IMR-90 (cell line): ENCODE measurements around the gene SLTM. TPM values are rescaled to one million over a fixed set of nuclear protein-coding genes. Genes with fewer than 3 reads are reported as not detected.

Experiments
- ATAC-seq: fragments of 200-7000 bp; cut with Tn5 transposase; 2 replicates; pipeline ENCODE4 v1.9.1; 2020; ENCODE audit warnings: low read depth, mild to moderate bottlenecking, moderate library complexity
- BruUV-seq: library from RNA; stranded (reverse); fragments of 400-500 nt; replicated peaks from 2 replicates; lab custom pipeline; 2021; lab: Mats Ljungman, UMichigan
- CTCF ChIA-PET: fragments of 300-600 bp; formaldehyde crosslinking; extraction: SDS; loops from one replicate; lab custom pipeline; 2021; ENCODE audit warnings: antibody characterized with exemption; lab: Yijun Ruan, JAX
- POLR2A ChIA-PET: fragments of 300-600 bp; sonication (Branson Sonifier 250); formaldehyde crosslinking; loops from one replicate; lab custom pipeline; 2022; ENCODE audit warnings: antibody characterized with exemption; ENCODE audit not compliant: unreplicated experiment; lab: Charles Lee
- DNase-seq: peaks from one replicate; pipeline ENCODE4 v3.0.0; 2013
- H2AFZ ChIP-seq: replicated peaks from 2 replicates; pipeline ENCODE3; 2013; ENCODE audit warnings: low read length, mild to moderate bottlenecking; ENCODE audit not compliant: poor library complexity
- H2AK5ac ChIP-seq: 2 replicates; pipeline ENCODE4 v1.6.1; 2013; ENCODE audit warnings: low read depth, low read length, inconsistent platforms
- H2AK9ac ChIP-seq: replicated peaks from 2 replicates; pipeline ENCODE3; 2013; ENCODE audit warnings: mild to moderate bottlenecking, low read depth, low read length, moderate library complexity; ENCODE audit not compliant: poor library complexity
- H2BK120ac ChIP-seq: 2 replicates; pipeline ENCODE4 v1.6.1; 2013; ENCODE audit warnings: low read depth, low read length, inconsistent platforms
- H2BK15ac ChIP-seq: 3 replicates; pipeline ENCODE4 v1.6.1; 2013; ENCODE audit warnings: low read depth, low read length, inconsistent platforms
- H2BK20ac ChIP-seq: 2 replicates; pipeline ENCODE4 v1.6.1; 2013; ENCODE audit warnings: low read depth, mild to moderate bottlenecking, inconsistent platforms, low read length, moderate library complexity
- H2BK5ac ChIP-seq: 2 replicates; pipeline ENCODE4 v1.6.1; 2013; ENCODE audit warnings: mild to moderate bottlenecking, low read depth, low read length, inconsistent platforms; ENCODE audit not compliant: poor library complexity, severe bottlenecking
- H3K14ac ChIP-seq: replicated peaks from 2 replicates; pipeline ENCODE4 v1.6.1; 2013; ENCODE audit warnings: low read depth, low read length, inconsistent platforms
- H3K18ac ChIP-seq: 2 replicates; pipeline ENCODE4 v1.6.1; 2013; ENCODE audit warnings: low read depth, low read length, control low read depth
- H3K23ac ChIP-seq: 2 replicates; pipeline ENCODE4 v1.6.1; 2013; ENCODE audit warnings: low read depth, low read length, inconsistent platforms
- H3K27ac ChIP-seq: 2 replicates; pipeline ENCODE4 v1.5.1; 2013; ENCODE audit warnings: mild to moderate bottlenecking, control low read depth, low read length; ENCODE audit not compliant: insufficient read depth
- H3K27me3 ChIP-seq: 2 replicates; pipeline ENCODE4 v1.6.1; 2013; ENCODE audit warnings: low read length; ENCODE audit not compliant: control insufficient read depth, insufficient read depth
- H3K36me3 ChIP-seq: 2 replicates; pipeline ENCODE4 v1.6.1; 2013; ENCODE audit warnings: low read length, mixed read lengths; ENCODE audit not compliant: control insufficient read depth, insufficient read depth
- H3K4ac ChIP-seq: 2 replicates; pipeline ENCODE4 v1.6.1; 2013; ENCODE audit warnings: low read depth, low read length, inconsistent platforms
- H3K4me1 ChIP-seq: 2 replicates; pipeline ENCODE4 v1.6.1; 2013; ENCODE audit warnings: low read length, mixed read lengths; ENCODE audit not compliant: control insufficient read depth, insufficient read depth
- H3K4me2 ChIP-seq: 2 replicates; pipeline ENCODE4 v1.6.1; 2013; ENCODE audit warnings: low read depth, mild to moderate bottlenecking, control low read depth, low read length, moderate library complexity
- H3K4me3 ChIP-seq: 2 replicates; pipeline ENCODE4 v1.5.1; 2013; ENCODE audit warnings: low read depth, mild to moderate bottlenecking, control low read depth, low read length, moderate library complexity; ENCODE audit not compliant: insufficient read depth
- H3K56ac ChIP-seq: 2 replicates; pipeline ENCODE4 v1.6.1; 2013; ENCODE audit warnings: low read length, inconsistent platforms; ENCODE audit not compliant: insufficient read depth; ENCODE audit errors: extremely low read depth
- H3K79me1 ChIP-seq, 2 experiments: 2 replicates each; pipeline ENCODE4 v1.6.1; 2013; ENCODE audit warnings: low read length in 2 of 2, inconsistent platforms in 1 of 2, low read depth in 1 of 2
- H3K9ac ChIP-seq: 2 replicates; pipeline ENCODE4 v1.6.1; 2013; ENCODE audit warnings: low read depth, low read length, control low read depth
- H3K9me1 ChIP-seq: 2 replicates; pipeline ENCODE4 v1.6.1; 2013; ENCODE audit warnings: low read length, inconsistent platforms; ENCODE audit not compliant: insufficient read depth
- H3K9me3 ChIP-seq: 2 replicates; pipeline ENCODE4 v1.6.1; 2013; ENCODE audit warnings: low read length; ENCODE audit not compliant: control insufficient read depth, insufficient read depth
- H4K20me1 ChIP-seq: 2 replicates; pipeline ENCODE4 v1.6.1; 2013; ENCODE audit warnings: low read length, inconsistent platforms; ENCODE audit not compliant: insufficient read depth
- H4K5ac ChIP-seq: 2 replicates; pipeline ENCODE4 v1.6.1; 2013; ENCODE audit warnings: mild to moderate bottlenecking, low read depth, low read length, control low read depth
- H4K8ac ChIP-seq, 2 experiments: 2 replicates each; pipeline ENCODE4 v1.6.1; 2013; ENCODE audit warnings: low read depth in 2 of 2, low read length in 2 of 2, control low read depth in 1 of 2, inconsistent platforms in 1 of 2
- H4K91ac ChIP-seq: 2 replicates; pipeline ENCODE4 v1.6.1; 2013; ENCODE audit warnings: low read depth, low read length, inconsistent platforms; ENCODE audit not compliant: insufficient read depth
- BHLHE40 ChIP-seq: fragments of 150-350 bp; IDR thresholded peaks from 2 replicates; pipeline ENCODE4 v1.6.1; 2016; ENCODE audit warnings: mild to moderate bottlenecking, low read depth, low read length
- CEBPB ChIP-seq: IDR thresholded peaks from 2 replicates; pipeline ENCODE4 v1.6.1; 2012; ENCODE audit warnings: low read depth, low read length, improper control_type of control experiment
- CHD1 ChIP-seq: IDR thresholded peaks from 2 replicates; pipeline ENCODE4 v1.6.1; 2012; ENCODE audit warnings: low read depth, low read length, improper control_type of control experiment
- CTCF ChIP-seq: conservative IDR thresholded peaks from 2 replicates; pipeline ENCODE4 v1.5.1; 2012; ENCODE audit warnings: mild to moderate bottlenecking, low read depth, low read length, improper control_type of control experiment
- ELK1 ChIP-seq: fragments of 150-350 bp; IDR thresholded peaks from 2 replicates; pipeline ENCODE4 v1.6.1; 2016; ENCODE audit warnings: low read depth, mild to moderate bottlenecking, low read length, moderate library complexity, borderline replicate concordance
- FOS ChIP-seq: fragments of 150-350 bp; IDR thresholded peaks from 2 replicates; pipeline ENCODE4 v1.6.1; 2016; ENCODE audit warnings: low read depth, low read length
- MAFK ChIP-seq: IDR thresholded peaks from 2 replicates; pipeline ENCODE4 v1.6.1; 2012; ENCODE audit warnings: low read depth, low read length, improper control_type of control experiment
- MAZ ChIP-seq: IDR thresholded peaks from 2 replicates; pipeline ENCODE4 v1.6.1; 2012; ENCODE audit warnings: low read depth, mild to moderate bottlenecking, low read length, improper control_type of control experiment, moderate library complexity, borderline replicate concordance
- MXI1 ChIP-seq: IDR thresholded peaks from 2 replicates; pipeline ENCODE4 v1.6.1; 2012; ENCODE audit warnings: low read depth, mild to moderate bottlenecking, low read length, moderate library complexity, borderline replicate concordance
- NFE2L2 ChIP-seq: fragments of 150-350 bp; IDR thresholded peaks from 2 replicates; pipeline ENCODE4 v1.6.1; 2016; ENCODE audit warnings: low read depth, mild to moderate bottlenecking, low read length
- POLR2A ChIP-seq: IDR thresholded peaks from 2 replicates; pipeline ENCODE4 v1.6.1; 2012; ENCODE audit warnings: mild to moderate bottlenecking, low read depth, low read length
- RAD21 ChIP-seq: IDR thresholded peaks from 2 replicates; pipeline ENCODE4 v1.6.1; 2012; ENCODE audit warnings: low read length, improper control_type of control experiment
- RCOR1 ChIP-seq: IDR thresholded peaks from 2 replicates; pipeline ENCODE4 v1.6.1; 2012; ENCODE audit warnings: mild to moderate bottlenecking, low read length, improper control_type of control experiment; ENCODE audit not compliant: insufficient replicate concordance
- RFX5 ChIP-seq: IDR thresholded peaks from 2 replicates; pipeline ENCODE4 v1.8.0; 2012; ENCODE audit warnings: low read depth, mild to moderate bottlenecking, low read length, moderate library complexity
- SMC3 ChIP-seq: fragments of 150-350 bp; IDR thresholded peaks from 2 replicates; pipeline ENCODE4 v1.6.1; 2016; ENCODE audit warnings: low read depth, mild to moderate bottlenecking, antibody characterized with exemption, low read length, moderate library complexity
- USF2 ChIP-seq: fragments of 150-350 bp; IDR thresholded peaks from 2 replicates; pipeline ENCODE4 v1.6.1; 2017; ENCODE audit warnings: mild to moderate bottlenecking, antibody characterized with exemption, low read length, low read depth
- WGBS, 2 experiments: methylation state at CpG; one replicate each; pipeline versions ENCODE4 v1.1.5 to v1.1.7; 2013; ENCODE audit warnings: missing lambda C conversion rate in 2 of 2; ENCODE audit not compliant: insufficient read length in 1 of 2; ENCODE audit errors: extremely low coverage in 2 of 2; 5-methylcytosine and 5-hydroxymethylcytosine counted together
- dilution Hi-C: fragments of 300-500 bp; cut with HindIII; formaldehyde crosslinking; loops from one replicate; pipeline ENCODE4 v1.14.3; 2018; ENCODE audit warnings: low sequenced_read_pairs; ENCODE audit not compliant: unreplicated experiment
- in situ Hi-C: fragments of 300-500 bp; cut with MboI; formaldehyde crosslinking; loops from 3 replicates; pipeline ENCODE4 v1.14.3; 2019; ENCODE audit warnings: low sequenced_read_pairs, inconsistent platforms, mixed read lengths
- intact Hi-C: fragments of 100-400 bp; cut with micrococcal nuclease; formaldehyde crosslinking; loops from 2 replicates; pipeline ENCODE4 v1.10.0; 2022
- polyA plus RNA-seq, 3 experiments: library from polyadenylated mRNA; depleted of rRNA; stranded (reverse); fragments of >200 nt; gene quantifications; 2 replicates each; pipeline ENCODE4 v1.2.3, GENCODE V29; 2012; ENCODE audit warnings: low replicate concordance in 1 of 3
- total RNA-seq: library from RNA; depleted of rRNA; stranded (reverse); fragments of >200 nt; gene quantifications from 2 replicates; pipeline ENCODE4 v1.2.3, GENCODE V29; 2012

Gene SLTM
- total and polyA plus RNA-seq, 2 of the 4 experiments (the other 2 are of a cell fraction), result 36.0 to 57.6 TPM

- Histone ChIP-seq H3K27me3 (no peaks in the 10 kb centered on the region), H3K56ac (no peak overlapping the region), H3K4ac (no peak overlapping the region), H3K18ac (no peak overlapping the region), H2BK15ac (no peak overlapping the region), H2AK5ac (no peak overlapping the region), H3K27ac (no peak overlapping the region), H3K9ac (no peak overlapping the region), H2AFZ (no peak overlapping the region), H2BK5ac (peak overlapping the region; percentile 26), H3K9me1 (peaks cover 3% of the 10 kb centered on the region), H4K91ac (no peak overlapping the region), H2BK20ac (no peak overlapping the region), H4K8ac (no peak overlapping the region), H4K20me1 (peaks cover 41% of the 10 kb centered on the region), H3K4me2 (no peak overlapping the region), H3K36me3 (peaks cover 13% of the 10 kb centered on the region), H2BK120ac (no peak overlapping the region), H3K9me3 (no peaks in the 10 kb centered on the region), H2AK9ac (no peak overlapping the region), H4K5ac (no peak overlapping the region), H3K4me3 (no peak overlapping the region), H3K79me1 (peaks cover 35 to 73% of the 10 kb centered on the region in 2 experiments), H3K23ac (no peak overlapping the region), H3K14ac (no peak overlapping the region), H3K4me1 (peaks cover 9% of the 10 kb centered on the region)
- ATAC-seq (no peak), DNase-seq (no peak)
- intact Hi-C loops (no loop called here), in situ Hi-C loops (no loop called here), dilution Hi-C loops (no loop called here)
- no TSS peak for BruUV-seq
- TF ChIP-seq FOS (no peak), CTCF (no peak), SMC3 (no peak), RFX5 (no peak), MAFK (no peak), CEBPB (no peak), MXI1 (no peak), NFE2L2 (no peak), RAD21 (no peak), CHD1 (no peak), ELK1 (no peak), MAZ (no peak), BHLHE40 (no peak), POLR2A (no peak), RCOR1 (no peak), USF2 (no peak)
- WGBS, 2 experiments, result 70% methylated on average over 2 of the region's 4 CpGs; no CpG with 5 or more reads in 1 of the 2 experiments
- ChIA-PET CTCF (interaction anchor here (0.5 kb wide), 1 partner anchor 552 kb away, joined by 7 read pairs; no protein-coding TSS in a partner anchor), POLR2A (no interaction called here)
Observed at GRCh38 chr15:58923284-58923683, 10.2 kb downstream of the SLTM start.
